NOMO-1 (cell line): Measurements from ENCODE around the gene BCAS3.

ENCODE experiments used
- DNase-seq, 2 experiments: peaks; one replicate each; lab custom pipeline; 2025; ENCODE audit not compliant: unreplicated experiment in 2 of 2; lab: John Stamatoyannopoulos, UW

Gene BCAS3

DNA sequence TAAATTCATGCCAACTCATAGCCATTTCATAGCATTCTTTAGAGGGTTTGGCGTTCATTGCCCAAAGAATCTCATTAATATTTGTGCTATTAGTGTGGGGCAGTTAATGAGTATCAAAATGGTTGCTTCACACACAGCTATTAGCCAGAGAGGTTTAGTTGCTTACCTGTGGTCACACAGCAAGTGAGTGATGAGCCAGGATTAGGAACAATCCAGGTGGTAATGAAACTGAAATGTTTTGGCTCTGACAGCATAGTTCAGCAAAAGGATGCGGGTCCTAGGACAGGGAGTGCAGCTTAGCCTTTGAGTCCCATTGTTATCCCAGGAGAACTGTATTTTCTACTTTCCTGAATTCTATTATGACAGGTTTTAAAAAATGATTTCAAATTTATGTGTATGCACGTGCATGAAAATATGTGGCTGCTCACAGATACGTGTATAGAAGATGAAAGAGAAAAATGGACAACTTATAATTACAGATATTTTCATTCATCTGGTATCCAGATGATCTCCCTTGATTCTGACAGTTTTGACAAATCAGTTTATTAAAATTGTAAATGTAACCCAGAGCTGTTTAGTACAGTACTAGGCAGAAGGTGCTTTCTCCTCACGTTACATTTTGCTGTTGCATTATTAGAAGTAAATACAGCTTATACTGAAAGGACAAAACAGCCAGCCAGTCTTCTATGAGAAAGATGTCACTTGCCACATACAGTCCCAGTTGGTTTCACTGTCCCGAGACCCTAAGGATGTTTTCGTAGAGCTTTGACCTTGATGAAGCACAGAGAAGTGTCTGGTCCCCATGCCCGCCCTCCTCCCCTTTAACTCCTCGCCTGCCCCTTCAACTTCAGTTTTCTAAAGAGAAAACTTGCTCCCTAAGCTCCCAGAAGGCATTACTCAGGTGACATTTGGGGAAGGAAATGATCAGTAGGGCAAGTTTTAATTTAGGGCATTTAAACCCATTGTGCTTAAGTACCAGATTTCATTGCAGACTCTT is 622.2 kb downstream of the BCAS3 start:
- DNase-seq: no peak

DNA sequence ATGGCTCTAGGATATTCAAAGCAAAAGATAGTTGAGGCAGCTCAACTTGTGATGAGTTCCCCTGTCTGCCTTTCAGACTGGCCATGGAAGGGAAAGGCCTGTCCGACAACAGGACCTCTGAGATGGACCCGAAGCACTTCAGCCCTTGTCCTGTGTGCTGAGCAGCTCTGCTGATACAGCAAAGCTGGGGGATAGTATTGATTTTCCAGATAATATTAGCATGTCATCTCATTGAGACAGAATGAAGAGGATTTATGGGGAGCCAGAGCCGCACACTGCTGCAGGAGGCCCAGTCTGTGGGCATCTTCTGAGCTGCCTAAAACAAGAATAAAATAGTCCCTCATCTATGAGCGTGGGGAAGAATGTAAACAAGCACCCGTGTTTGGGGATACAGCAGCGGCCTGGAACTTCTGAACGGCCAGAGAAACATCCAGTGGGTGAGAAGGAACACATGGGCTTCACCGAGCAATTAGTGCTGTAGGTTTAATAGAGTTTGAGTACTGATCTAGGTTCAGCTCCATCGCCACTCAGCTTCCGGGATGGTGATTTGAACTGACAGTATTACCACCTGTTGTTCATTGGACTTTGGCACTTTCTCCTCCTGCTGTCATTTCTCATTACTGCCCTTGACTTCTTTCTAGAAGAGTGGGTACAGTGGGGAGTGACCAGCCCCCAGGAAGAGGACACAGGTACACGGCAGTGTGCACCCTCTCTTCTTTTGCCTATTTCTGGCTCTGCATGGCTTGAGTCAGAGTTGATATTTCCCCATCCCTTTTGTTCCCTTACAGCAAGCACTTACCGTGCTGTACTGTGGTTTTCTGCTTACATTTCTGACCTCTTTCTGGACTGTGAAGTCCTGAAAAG is 625.5 kb downstream of the BCAS3 start:
- no peak for DNase-seq

- DNase-seq: no peak
These were observed 626.1 kb downstream of the BCAS3 start for GRCh38 chr17:61303817-61304096.

DNA sequence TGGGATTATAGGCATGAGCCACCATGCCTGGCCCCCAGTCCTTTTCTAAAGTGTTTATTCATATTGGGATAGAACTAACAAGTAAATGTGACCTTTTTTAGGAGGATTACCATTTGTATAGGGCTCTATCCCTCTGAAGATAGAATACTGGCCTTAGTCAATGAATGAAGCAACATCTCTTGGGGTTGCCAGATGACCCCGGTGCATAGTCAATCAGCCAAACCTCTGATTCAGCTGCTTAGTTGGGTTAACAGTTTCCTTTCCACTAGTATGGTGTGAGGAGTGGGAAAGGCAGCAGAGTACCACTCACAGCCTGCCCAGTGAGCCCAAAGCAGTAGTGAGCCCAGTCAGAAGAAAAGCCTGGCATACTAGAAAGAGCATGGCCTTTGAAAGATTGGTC is 627.4 kb downstream of the BCAS3 start:
- DNase-seq: no peak

DNA sequence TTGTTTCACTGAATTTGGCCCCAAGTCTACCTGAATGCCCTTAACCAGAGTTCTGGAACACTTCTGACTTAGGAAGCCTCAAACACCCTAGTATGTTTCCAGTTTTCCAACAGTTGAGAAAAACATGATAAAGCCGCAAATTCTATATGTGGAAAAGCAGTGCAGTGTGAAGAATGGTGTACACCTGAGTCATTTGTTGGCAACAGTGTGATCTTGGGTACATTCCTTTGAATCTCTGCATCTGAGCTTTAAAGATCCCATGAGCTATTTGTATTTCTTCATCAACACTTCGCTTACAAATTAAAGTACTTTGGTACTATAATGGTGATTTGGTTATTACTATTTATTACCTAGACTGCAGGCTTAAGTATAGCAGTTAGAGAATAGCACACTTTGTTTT is 628.4 kb downstream of the BCAS3 start:
- no peak for DNase-seq

DNA sequence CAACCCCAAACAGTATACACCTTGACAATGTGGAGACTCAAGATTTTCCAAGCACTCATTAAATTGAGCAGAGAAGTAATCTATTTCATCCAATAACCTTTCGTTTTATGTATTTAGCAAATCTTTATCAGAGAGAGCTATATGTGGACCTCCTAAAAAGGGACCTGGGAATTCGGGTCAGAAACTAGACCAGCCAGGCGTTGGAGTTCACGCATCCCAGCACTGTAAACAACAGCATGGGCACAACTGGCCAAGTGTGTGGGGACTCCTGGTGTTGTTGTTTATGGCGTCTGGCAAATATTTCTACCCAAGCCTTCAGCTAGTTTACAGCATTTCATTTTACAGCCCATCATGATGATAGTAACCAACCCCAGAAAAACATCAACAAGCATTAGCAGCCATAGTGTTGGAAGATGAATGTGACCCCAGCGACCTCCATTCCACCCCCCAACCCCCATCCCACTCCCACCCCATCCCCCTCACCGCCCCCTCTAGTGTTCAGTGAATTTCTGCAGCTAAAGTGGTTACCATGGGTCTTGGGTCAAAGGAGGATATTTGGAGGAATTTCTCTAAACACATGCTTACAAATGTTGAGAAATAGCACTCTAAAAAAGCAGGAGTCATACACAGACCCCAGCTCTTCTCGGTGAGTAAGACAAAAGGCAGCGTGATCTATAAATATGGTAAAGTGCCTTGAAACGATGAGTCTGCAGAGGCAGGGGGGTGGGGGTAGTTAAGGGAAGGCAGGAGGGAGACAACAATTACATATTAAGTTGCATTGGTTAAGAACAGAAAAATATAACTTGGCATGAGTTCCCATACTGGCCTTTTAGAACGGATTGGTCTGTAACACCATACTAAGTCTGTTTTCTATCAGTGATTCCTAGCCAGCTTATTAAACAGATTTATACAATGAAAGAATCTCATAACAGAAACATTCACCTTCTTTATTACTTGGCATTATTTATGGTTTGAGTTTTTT is 630.5 kb downstream of the BCAS3 start:
- DNase-seq: no peak

DNA sequence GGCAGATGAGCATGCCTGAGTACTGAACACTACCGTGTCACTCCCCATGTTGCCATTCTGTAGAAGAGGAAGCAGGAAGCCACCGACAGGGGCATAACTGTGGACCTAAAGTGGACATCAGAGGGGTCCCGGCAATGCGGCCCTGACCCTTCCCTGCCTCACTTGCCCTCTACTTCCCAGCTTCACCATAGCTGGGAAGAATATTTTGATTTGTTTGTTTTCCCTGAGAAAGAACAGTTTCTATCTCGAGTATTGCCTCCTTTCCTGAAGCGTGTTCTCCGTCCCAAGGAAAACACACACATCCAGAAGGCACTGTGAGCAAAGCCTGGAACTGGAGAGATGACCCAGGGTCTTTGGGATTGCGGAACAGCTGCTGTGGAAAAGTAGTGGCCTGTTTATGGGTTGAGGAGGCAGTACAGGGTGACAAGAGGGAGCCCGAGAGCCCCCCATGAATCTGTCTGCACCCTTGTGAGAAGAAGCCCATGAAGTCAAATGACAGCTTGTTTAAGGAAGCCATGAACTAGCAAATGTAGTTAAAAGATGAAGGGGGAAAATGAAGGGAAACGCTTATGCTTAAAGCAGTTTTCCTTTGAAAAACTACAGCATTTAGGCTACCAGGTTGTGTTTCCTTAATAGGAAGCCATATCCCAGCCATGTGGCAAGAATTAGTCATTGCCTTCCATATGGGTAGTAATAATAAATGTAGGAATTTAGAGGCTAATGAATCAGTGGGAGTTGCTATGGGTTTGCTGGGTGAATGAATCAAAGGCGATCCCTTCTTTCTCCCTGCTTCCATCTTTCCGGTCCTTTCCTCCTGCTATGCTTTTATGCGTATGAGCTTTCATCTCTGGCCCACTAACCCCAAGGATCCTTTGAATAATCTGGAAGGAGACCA is 632.0 kb downstream of the BCAS3 start:
- no peak for DNase-seq

DNA sequence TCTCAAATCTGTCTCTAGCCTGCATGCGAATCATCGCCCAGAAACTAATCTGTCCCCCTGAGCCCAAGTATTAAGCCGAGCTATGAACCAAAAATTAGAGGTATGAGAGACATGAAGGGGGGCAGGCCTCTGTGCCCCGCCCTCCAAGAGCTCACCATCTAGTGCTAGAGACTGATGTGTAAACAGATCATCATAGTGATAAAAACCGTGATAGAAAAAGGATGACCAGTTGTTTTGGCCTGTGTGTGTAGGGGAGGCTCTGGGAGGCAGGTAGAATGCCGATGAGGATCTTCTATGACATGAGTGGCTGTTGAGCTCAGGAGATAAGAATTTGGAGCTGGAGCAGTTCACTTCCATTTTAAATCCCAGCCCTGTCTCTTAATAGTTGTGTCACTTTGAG is 632.9 kb downstream of the BCAS3 start:
- no peak for DNase-seq

DNA sequence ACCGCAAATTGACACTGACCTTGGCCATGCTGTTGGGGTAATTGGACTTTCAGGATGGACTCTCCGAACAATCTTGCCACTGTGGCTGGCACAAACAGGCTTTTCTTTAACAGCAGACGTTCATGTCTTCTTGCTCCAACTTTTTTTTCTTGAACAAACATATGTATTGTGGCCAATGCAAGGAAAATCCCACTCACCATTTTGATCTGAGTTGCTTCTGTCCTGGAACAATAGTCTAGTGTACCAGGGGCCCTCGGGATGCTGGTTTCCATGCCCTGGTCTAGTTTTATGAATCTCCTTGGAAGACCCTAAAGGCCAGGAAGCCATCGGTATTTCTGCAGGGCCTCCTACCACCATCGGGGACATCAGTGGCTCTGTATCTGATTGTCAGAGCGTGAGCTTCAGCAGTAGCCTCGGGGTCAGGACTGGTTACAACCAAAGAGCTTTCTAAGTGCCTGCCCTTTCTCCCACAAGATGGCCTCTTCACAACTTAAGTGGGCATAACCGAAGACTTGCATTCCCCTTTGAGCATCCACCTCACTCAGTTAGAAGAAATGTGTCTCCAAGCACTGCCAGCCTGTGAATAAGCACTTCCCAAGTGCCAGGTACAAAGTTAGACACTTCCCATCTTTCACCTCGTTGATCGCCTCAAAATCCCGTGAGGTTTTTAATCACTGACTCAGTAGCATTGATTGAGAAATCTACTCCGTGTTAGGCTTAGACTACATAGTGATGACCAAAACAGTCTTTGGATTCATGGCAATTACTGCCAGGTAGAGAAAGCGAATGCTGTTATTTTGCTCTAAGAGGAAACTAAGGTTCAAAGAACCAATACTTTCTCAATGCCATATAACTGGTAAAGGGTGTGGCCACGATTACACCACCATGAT is 635.0 kb downstream of the BCAS3 start:
- DNase-seq: no peak

DNA sequence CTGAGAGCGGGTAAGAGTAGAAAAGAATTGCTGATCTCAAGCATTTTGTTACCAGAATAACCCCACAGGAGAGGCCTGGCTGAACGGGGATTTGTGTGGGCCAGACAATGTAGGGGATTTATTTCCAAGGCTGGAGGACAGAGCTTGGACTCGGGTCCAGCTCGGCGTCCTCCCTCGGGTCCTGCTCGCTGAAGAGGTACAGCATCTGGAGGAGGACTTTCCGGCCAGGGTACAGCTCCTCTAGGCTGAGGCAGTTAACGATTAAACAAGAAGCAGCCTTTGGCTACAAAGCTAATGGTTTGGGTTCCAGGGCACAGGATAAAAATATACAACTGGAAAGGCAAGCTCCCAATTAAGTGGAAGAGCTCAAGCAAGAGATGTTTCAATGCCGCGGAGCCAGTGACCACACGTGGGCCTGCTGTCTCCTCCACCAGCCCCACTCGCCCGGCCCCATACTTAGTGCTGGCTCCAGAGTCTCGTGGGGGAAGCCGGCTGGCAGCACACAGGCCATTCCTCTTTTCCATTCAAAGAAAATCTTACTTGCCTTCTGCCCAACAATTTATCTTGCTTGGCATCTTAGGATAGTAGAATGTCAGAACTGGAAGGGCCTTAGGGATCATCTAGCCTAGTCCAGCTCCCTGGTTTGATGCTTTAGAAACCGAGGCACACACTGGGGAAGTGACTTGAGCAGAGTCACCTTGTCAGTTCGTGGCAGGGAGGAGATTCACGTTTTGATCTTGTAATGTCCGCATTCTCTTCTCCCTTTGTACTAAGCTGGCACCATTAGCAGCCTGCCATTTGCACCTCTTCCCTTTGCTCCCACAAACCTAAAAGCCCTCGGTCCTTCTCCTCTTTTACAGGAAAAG is 636.0 kb downstream of the BCAS3 start:
- no peak for DNase-seq

GRCh38 chr17:61314368-61315078 is 636.9 kb downstream of the BCAS3 start:
- DNase-seq: no peak

DNA sequence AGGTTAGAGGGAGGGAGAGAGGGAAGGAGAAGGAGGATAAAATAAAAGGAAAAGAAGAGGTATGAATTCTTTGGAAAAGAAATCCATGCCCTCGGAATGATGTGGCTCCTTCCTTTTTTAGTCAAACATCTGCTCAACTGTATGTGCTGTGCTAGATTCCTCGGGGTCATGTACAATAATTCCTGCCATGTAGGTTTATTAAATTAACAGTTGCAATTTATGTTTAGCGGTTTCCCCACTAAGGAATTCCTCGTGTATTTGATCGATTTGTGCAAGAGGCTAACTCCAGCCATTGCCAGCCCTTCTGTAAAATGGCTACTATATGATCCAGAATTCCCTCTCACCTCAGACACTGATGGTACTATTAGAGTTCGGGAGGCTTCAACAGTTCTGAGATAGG is 639.0 kb downstream of the BCAS3 start:
- no peak for DNase-seq

- no peak for DNase-seq
These were observed 640.1 kb downstream of the BCAS3 start for GRCh38 chr17:61317779-61318178.

DNA sequence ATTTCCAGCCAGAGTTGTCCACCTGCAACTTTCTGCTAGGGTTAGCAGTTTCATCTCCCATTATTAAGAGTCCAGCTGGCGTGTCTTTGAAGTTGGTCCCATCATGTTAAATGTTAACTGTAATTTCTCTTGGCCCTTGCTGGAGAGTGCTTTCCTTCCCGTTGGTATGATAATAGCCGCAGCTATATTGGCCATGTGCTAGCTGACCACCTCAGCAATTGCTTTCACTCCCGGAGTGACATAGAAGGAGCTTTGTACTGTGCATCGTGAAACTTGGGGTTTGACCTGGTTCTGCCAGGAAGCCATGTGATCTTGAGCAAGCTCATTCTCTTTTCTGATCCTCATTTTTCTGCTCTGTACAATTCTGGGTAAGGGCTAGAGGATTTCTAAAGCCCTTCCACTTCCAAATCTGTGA is 641.0 kb downstream of the BCAS3 start:
- DNase-seq: no peak

DNA sequence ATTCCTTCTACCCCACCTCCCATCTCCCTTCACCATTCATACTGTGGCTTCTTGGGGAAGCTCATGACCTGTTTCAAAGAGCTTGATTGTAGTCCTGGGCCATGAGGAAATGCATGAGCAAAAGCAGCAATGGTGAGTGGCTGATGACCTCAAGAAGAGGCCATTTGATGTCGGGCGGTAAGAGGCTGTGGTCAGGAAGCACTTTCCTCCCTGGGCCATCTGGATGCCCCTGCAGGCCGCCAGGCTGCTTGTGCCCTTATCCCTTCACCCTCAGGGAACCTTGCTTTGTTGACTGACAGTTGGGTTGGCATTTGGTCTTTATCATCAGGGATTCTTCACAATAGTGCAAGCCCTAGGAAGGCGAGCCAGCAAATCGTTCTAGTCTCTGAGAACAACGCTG is 643.7 kb downstream of the BCAS3 start:
- DNase-seq: no peak

- no peak for DNase-seq
These were observed 644.8 kb downstream of the BCAS3 start for GRCh38 chr17:61322325-61323002.
